HG03460 (cell line): ENCODE data around the gene OXSR1.
A peak's percentile ranks its signal among the peaks of the same experiment; 100 is the strongest.
"Not testable (repeated sequence)": the region's sequence is repeated elsewhere in the genome, so short reads cannot be mapped to it uniquely, and the experiment has no call there.

Experiments
- ATAC-seq: cut with Tn5 transposase; IDR thresholded peaks from one replicate; pipeline ENCODE4 v1.9.1; 2021; ENCODE audit not compliant: unreplicated experiment

The OXSR1 gene

DNA sequence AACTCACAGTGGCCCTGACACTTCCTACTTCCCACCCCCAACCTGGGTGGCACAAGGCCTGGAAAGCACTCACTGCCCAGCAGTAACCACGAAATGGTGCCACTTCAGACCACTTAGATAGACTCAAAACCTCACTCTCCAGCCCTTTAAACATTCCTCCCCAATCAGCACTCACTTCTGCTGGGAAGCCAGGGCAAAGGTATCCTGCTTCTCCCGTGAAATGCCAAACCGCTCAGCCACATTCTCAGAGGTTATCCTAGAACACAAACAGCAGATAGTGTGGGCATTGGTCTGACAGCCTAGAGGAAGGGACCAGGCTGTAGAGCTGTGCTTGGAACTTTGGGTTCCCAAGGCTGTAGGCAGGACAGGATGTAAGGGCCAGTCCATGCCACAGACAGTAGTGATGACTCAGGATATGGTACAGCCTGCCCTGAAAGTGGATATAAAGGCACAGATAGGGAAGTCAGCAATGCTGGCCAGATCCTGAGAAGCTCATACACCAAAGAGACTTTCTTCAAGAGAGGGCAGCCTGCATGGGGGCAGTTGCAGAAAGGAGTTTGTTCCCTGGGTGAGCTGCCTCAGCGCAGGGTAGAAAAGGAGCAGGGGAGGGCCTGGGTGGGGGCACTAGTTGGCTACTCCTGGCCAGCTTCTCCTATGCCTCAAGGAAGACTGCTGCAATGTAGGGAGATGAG is 37.6 kb upstream of the OXSR1 start:
- no peak for ATAC-seq

DNA sequence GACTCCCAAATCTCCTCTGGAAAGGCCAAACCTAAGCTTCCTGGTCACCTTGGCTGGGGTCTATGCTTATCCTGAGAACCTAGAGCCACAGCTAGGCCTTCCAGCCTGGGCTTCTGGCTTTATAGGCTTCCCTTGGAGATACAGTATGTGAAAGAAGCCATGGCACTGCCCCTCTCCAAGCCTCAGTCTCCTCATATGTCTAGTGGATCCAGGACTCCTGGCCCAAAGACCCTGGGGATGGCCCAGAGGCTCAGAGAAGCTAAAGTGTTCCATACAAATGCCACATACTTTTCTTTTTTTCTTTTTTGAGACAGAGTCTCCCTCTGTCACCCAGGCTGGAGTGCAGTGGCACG is 37.1 kb upstream of the OXSR1 start:
- no peak for ATAC-seq

DNA sequence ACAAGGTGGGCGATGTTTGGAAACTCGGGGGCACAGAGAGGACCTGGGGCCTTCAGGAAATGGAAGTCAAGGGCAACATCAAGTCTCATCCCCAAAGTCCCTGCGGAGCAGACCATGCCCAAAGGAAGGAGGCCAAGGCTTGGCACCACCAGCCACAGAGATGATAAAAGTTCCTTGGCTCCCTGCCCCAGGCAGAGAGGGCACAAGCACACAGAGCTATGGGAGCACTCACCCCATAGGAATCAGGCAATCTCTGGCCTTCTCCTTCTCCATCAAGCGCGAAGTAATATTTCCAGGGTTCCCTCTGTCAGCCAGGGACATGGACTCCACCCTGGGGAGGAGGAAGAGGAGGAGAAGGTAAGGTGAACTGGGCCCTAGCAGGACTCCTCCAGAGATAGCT is 36.3 kb upstream of the OXSR1 start:
- ATAC-seq = no peak

DNA sequence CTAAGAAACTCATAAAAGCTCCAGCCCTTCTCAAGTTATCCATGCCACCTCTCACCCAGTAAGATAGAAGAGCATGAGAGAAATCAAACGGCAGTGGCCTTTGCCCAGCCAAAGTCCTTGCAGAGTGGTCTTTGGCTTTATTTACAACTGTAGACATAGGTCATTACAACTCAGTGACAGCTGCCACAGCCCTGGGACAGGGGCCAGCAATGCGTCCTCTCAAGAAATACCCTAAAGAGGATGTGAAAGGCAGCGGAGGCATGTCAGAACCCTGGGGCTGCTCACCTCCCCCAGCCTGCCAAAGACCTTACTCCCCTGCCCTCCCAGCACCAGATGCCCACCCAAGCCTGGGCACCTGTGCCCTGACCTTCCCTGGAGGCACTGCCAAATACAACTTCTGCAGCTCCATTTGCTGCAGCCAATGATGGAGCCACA is 34.7 kb upstream of the OXSR1 start:
- ATAC-seq = no peak

DNA sequence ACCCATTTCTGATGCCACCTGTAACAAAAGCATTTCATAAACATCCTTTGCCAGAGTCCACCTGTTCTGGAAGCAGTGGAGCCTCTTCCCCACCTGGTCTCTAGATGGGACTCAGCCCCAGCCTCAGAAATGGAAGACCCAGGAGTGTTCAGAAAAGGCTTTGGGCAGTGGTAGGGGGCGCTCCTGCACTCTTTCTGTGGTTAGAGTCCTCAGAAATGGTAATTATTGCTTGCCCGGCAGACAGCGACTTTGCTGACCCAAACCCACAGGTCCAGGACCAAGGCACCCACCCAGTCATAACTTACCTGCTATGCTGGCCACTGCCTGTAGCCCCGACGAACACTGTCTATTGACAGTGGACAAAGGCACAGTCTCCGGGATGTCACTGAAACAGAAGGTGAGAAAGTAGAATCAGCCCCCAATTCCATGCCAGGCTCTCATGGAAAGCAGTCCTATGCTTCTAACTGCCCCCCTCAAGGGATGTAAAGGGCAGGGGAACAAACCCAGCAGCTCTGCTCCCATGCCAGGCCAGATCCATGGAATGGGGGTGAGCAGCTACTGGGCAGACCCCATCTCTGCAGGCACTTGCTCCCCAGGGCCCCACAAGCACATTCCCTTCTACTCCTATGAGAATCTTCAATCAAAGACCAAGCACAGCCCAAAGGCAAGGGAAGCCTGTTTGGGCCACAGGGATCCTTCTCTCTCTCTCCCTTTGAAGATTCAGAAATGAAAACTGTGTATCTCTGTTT is 33.5 kb upstream of the OXSR1 start:
- no peak for ATAC-seq

DNA sequence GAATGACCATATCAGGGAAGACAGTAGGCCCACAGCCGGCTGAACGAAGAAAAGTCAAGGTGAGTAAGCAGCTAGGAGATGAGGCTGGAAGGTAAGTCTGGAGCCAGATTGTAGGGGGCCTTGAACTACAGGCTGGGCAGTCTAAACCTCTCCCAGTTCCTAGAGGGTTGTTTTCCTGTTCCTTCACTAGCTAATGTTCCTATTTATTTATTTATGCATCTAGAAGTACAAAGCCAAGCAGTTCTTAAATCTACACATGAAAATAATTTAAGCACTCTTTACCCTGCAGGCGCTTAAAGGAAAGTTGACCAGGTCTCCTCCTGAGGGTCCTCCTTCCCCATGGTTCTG is 32.2 kb upstream of the OXSR1 start:
- no peak for ATAC-seq

DNA sequence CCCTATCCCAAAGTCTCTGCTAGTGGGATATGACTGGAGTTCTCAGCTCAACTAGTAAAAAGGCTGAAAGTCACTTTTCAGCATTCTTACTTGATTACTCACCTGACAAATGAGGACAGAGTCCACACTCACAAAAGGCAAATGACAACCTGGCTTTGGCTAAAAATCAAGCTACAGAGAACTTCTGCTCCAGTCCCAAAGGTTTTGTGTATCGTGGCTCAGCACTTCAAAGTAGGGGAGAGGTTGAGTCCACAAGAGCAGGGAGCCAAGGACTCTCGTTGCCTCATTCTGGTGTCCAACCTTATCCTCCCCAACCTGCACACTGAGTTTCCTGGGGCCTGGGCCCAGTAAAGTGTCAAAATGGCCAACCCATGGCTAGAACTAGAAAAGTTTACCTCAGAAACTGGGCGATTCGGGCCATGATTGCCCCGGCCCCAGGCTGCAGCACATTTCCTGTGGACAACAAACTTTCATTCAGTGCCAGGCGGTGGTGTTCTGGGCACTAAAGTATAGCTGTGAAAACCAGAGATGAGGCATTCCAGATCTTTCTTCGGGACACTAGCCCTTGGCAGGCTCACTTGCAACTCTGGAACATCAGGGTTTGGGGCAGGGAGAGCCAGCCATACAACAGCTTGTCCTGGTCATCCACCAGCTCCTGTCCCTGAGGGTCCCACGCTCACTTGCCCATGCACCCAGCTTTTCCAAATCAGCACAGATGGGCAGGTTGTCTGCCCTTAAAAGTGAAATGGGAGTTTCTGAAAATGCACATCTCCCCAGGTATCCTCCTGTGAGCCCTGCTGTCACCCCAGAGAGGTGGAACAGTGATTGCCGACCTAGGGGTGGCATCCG is 31.6 kb upstream of the OXSR1 start:
- ATAC-seq = no peak

DNA sequence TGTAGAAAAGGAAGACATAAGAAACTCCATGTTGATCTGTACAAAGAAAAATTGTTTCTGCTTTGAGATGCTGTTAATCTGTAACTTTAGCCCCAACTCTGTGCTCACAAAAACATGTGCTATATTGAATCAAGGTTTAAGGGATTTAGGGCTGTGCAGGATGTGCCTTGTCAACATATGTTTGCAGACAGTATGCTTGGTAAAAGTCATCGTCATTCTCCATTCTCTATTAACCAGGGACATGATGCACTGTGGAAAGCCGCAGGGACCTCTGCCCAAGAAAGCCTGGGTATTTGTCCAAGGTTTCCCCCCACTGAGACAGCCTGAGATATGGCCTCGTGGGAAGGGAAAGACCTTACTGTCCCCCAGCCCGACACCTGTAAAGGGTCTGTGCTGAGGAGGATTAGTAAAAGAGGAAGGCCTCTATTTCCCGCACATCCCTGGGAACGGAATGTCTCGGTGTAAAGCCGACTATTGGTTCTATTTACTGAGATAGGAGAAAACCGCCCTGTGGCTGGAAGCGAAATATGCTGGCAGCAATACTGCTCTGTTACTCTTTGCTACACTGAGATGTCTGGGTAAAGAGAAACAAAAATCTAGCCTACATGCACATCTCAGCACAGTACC is 30.7 kb upstream of the OXSR1 start:
- ATAC-seq = not testable (repeated sequence)

DNA sequence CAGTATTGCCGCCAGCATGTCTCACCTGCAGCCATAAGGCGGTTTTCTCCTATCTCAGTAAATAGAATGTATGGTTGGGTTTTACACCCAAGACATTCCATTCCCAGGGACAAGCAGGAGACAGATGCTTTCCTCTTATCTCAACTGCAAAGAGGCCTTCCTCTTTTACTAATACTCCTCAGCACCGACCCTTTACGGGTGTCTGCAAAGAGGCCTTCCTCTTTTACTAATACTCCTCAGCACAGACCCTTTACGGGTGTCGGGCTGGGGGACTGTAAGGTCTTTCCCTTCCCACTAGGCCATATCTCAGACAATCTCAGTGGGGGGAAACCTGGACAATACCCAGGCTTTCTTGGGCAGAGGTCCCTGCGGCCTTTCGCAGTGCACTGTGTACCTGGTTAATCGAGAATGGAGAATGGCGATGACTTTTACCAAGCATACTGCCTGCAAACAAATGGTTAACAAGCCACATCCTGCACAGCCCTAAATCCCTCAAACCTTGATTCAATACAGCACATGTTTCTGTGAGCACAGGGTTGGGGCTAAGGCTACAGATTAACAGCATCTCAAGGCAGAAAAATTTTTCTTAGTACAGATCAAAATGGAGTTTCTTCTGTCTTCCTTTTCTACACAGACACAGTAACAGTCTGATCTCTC is 29.6 kb upstream of the OXSR1 start:
- not testable (repeated sequence) for ATAC-seq

DNA sequence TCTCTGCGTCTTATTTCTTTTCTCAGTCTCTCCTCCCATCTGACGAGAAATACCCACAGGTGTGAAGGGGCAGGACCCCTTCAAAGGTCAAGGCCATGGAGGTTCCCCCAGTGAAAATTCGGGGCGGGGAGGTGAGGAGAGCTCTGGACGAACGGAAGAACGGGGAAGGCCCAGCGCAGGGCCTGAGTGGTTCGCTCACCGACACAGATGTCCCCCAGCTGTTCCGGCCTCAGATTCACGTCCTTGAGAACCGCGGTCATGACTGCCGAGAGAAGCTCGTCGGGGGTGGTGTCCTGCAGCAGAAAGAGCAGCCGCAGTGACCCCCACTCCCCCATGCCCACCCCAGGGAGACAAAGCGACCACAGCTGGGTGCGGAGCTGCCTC is 29.0 kb upstream of the OXSR1 start:
- ATAC-seq = peak; percentile 16

DNA sequence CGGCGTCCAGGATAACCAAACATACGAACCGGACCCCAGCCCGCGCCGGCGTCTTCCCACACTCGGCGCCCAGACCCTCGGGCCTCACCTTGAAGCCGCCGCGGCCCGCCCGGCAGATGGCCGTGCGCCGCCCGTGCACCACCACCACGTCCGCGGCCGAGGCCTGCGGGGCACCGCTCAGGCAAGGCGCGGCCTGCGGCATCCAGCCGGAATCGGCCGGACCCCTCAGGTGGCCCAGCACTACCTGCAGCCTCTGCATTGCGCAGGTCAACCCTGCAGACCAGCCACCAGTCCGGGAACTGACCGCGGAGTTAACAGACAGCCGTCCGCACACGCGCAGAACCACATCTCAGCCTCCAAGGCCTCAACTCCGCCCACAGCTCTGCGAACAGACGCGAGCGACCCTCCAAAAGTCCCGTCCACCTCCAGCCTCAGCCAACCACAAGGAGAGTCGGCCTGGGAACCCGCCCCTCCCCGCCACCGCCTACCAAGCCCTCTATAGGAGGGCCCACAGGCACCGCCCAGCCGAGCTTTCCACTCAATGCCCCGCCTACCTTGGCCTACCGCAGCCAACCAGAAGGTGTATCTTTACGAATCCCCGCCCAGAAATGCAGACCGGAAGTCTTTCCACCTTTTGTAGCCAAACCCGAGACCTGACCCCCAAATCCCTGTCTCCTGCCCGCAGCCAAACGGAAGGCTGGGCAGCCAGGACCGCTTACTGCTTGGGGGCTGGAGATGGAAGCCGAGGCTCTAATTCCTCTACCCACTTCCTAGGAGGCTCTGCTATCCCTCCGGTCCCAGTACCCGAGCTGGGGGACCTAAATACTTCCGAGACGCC is 28.3 kb upstream of the OXSR1 start, which contains the start of gene ACAA1:
Gene ACAA1 (minus strand): TSS at position 351 of the 838 bp plus-strand sequence. CDS start 92 bp downstream, at position 259.
- ATAC-seq = peak; percentile 80

DNA sequence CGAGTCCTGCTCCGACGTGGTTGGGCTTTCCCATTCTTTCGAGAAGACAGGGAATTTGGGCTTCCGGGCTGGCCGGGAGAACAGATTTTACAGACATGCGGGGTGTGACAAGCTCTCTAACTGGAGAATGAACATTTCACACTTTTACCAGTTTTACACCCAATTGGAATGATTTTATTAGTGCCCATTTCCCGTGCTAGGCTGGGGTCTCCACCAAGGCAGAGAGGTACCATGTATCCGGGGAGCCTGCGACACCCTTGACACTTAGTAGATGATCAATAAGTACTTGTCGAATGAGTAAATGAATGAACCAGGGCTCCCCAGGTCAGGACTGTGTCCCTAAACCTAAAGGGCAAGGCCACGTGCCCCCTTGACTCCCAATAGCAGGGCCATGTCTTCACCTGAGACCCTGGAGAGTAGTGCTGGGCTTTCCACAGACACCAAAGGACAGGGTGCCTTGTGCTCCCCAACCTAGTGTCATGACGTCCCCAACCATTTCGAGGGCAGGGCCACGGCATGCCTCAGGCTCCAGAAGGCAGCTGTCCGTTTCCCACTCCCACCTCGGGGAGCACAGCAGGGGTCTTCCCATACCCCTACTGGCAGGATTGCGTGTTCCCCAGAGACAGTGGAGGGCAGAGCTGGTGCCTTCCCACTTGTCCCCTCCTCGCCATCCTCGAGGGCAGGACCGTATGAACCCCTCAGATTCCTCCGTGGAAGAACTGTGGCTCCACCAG is 27.6 kb upstream of the OXSR1 start:
- no peak for ATAC-seq

DNA sequence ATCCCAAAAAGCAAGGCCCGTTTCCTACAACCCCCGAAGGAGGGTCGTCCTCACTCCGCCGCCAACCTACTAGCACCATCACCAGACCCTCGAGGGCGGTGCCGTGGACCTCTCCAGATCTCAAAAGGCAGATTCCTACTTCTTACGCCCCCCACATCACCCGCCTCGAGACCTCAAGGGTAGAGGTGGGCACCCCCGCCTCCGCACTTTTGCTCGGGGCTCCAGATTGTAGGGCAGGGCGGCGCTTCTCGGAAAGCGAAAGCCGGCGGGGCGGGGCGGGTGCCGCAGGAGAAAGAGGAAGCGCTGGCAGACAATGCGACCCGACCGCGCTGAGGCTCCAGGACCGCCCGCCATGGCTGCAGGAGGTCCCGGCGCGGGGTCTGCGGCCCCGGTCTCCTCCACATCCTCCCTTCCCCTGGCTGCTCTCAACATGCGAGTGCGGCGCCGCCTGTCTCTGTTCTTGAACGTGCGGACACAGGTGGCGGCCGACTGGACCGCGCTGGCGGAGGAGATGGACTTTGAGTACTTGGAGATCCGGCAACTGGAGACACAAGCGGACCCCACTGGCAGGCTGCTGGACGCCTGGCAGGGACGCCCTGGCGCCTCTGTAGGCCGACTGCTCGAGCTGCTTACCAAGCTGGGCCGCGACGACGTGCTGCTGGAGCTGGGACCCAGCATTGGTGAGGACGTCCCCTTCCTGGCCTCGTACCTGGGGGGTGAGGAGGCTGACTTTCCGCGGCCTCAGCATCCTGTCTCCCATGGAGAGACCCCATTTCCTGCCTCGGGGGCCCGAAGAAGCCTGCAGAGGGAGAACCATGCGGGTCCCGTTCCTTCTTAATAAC is 26.8 kb upstream of the OXSR1 start, which contains the start of gene MYD88:
Gene MYD88 (plus strand): TSS at position 313 of the 842 bp plus-strand sequence. CDS start 40 bp downstream, at position 353.
- ATAC-seq = peak; percentile 37

DNA sequence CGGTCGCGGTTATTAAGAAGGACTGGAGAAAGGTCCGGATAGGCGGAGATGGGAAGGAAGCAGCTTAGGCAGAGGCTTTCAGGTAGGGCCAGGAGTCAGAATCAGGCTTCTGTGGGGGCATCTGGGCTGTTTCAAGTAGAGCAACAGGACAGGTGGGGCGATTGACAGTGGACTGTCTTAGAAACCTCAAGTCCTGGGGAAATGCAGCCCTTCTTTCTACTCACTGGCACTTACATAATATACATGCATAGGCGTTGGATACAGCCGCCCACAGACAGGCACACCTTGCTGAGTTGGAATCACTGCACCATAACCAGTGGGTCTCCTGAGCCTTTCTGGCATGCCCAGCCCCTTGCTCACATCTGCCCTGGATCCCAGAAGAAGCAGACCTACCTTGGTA is 26.1 kb upstream of the OXSR1 start:
- ATAC-seq = no peak

DNA sequence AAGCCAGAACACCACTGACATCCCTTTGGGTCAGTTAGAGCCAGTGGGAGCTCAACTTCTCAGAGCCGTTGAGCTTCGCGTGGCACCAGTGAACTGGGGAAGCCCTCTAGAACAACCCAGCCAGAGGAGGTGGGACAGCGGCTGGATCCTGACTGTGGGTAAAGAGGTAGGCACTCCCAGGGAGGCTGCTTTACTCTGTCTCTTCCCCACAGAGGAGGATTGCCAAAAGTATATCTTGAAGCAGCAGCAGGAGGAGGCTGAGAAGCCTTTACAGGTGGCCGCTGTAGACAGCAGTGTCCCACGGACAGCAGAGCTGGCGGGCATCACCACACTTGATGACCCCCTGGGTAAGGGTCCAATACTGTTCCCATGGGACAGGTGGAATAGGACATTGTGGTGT is 25.7 kb upstream of the OXSR1 start:
- ATAC-seq = no peak

DNA sequence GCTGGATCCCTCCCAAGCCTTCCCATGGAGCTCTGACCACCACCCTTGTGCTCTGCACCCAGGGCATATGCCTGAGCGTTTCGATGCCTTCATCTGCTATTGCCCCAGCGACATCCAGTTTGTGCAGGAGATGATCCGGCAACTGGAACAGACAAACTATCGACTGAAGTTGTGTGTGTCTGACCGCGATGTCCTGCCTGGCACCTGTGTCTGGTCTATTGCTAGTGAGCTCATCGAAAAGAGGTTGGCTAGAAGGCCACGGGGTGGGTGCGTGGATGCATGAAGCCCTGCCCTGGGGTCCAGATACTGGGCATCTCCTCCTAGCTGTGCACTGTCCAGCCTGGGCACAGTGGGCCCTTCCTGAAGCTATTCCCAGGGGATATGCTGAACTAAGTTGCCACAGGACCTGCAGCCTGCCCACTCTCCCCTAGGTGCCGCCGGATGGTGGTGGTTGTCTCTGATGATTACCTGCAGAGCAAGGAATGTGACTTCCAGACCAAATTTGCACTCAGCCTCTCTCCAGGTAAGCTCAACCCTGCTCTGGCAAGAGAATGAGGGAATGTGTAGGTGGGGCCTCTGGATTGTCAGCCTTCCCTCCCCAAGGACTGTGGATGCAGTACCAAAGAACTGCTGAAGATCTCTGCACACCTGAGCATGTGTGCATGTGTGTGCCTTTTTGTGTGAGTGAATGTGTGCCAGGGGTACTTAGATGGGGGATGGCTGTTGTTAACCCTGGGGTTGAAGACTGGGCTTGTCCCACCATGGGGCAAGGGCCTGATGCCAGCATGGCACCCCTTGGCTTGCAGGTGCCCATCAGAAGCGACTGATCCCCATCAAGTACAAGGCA is 24.8 kb upstream of the OXSR1 start:
- no peak for ATAC-seq
